GM19372 (cell line): Measurements from ENCODE around the gene HOXA4.

ENCODE experiments used
- ATAC-seq: cut with Tn5 transposase; IDR thresholded peaks from one replicate; pipeline ENCODE4 v1.9.1; 2021; ENCODE audit warnings: mild to moderate bottlenecking, low read depth, moderate library complexity; ENCODE audit not compliant: unreplicated experiment

Gene HOXA4

DNA sequence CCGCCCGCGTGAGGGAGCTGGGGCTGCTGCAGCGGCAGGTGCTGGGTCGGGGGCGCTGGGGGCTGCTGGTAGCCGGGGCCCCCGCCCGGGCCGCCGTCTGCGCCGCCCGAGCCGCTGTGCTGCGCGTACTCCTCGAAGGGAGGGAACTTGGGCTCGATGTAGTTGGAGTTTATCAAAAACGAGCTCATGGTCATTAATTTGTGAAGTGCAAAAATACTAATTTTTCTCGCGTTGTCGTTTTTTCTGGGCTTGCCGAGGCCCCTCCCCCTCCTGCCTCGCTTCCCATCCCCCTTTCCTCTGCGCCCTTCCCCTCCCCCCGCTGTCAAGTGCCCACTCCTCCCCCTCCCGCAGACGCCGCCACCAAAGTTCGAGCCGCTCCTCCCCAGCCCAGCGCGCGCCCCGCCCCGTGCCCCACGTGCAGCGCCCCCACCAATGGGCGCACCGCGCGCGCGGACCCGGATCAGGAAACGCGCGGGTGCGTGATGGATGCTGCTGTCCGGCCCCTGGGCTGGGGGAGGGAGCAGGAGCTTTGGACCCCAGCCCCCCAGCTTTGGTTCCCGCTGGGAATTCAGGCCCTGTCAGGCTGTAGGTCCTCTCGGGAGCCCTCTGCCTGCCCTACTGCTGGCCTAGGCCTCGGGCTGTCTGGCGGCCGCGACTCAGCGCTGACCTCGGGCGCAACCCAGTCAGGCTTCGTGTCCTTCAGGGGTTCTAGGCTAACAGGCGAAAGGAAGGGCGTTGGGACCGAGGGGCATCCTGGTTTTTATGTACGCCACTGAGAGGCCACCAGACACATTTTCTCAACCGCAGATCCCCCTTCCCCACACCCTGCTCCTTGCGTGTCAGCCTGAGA lies at the start of gene HOXA4:
Gene HOXA4 (minus strand): TSS at position 218 of the 850 bp plus-strand sequence. CDS start 24 bp downstream, at position 194.
- no peak for ATAC-seq

GRCh38 chr7:27179503-27180430 lies 49.2 kb upstream of the HOXA4 start:
- no peak for ATAC-seq

GRCh38 chr7:27179030-27179429 lies 48.5 kb upstream of the HOXA4 start:
- ATAC-seq = no peak

DNA sequence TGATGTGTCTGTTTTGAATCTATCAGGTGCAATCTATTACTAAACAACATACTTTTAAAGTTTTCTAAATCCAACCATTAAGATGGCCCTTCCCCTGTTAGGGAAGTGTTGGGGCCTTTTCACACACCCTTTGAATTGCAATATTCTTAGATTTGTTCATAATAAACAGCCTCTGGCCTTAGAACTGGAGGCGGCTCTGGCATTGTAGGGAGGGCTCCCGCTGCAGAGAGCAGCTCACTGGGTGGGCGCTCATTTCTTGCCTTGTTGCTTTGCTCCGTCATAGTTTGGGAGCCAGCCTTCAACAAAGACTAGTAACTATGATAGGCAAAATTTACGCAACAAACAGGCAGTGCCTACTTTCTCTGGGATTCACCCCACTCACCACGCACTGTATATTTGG lies 47.8 kb upstream of the HOXA4 start:
- no peak for ATAC-seq

GRCh38 chr7:27177795-27178320 lies 47.3 kb upstream of the HOXA4 start:
- no peak for ATAC-seq

DNA sequence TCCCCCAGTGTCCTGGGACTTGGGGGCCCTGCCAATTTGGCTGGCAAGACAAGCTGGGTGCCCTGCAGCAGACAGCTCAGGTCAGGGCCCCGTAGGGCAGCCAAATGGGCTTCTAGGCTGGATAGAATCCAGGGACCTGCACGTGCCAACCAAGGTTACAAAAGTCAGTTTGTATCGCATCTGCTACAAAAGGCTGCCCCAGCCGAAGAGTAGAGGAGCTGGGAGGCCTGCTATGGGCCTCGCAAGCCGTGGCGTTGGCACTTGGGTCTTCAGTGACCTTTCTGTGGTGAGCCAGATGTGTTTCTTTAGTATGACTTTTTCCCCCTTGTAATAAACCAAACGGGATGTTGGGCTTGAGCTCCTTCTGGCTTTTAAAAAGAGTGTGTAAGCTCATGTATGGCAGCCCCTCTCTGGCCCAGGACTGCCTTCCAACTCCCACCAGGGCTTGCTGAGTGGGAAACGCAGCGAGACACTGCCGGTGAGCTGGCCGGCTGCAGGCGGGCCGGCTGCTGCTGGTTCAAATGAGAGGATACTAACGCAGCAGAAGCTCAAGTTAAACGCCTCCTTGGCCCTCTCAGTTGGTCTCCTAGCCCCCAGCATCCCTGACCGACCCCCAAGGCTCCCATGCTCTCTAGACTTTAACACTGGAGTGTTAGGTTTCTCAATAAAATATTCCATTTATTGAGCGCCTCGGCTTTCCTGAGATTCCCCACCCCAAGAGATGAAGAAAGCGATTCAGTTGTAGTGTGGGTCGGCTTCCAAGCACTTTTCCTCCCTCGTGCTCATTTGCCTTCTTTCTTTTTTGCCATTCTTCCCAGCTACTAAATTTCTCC lies 46.6 kb upstream of the HOXA4 start:
- no peak for ATAC-seq

- ATAC-seq = no peak
Measured at GRCh38 chr7:27176524-27176845, 45.9 kb upstream of the HOXA4 start.

GRCh38 chr7:27175626-27176523 lies 45.3 kb upstream of the HOXA4 start:
- ATAC-seq = no peak

GRCh38 chr7:27174874-27175625 lies 44.5 kb upstream of the HOXA4 start:
- ATAC-seq = no peak

- no peak for ATAC-seq
Measured at GRCh38 chr7:27173956-27174873, 43.7 kb upstream of the HOXA4 start, which contains the start of gene HOXA10. Gene HOXA10 (minus strand): TSS chr7:27174320. CDS start chr7:27174306, 14 bp downstream.

GRCh38 chr7:27173511-27173955 lies 43.0 kb upstream of the HOXA4 start:
- no peak for ATAC-seq

- ATAC-seq = no peak
Measured at GRCh38 chr7:27172823-27173510, 42.4 kb upstream of the HOXA4 start.

DNA sequence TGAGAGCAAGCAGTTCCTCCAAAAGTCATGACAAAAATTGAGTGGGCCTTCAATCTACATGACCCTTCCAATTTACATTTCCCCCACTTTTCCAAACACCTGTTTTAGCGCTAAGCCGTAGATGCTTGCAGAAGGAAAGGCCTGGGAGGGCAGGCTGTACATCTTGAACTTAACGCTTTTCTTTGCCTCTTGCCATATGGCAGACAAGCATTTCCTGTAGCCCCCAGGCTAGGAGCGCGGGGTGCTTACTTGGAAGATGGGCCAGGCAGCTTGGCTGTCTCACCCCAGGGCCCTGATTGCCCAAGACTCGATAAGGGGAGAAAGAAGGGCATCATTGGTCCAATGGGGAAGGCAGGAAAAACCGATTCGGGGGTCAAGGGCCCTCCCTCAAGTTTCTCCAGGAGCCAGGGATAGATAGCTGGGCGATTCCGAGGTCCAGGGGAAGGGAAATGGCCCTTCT lies 41.8 kb upstream of the HOXA4 start:
- no peak for ATAC-seq

- ATAC-seq = no peak
Measured at GRCh38 chr7:27171637-27172314, 41.2 kb upstream of the HOXA4 start.

DNA sequence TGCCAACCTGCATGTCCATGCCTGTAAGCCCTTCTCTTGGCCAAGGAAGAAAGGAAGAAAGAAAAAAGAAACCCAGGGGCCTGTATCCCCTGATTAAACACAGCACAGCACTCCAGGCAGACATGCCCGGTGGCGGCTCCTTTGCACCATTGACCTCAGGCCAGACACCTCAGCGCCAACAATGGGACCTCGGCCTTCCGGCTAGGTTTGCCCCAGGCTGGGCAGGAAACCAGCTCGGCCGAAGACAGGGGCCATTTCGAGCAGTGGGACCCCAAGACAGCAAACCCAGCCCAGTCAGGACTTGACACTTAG lies 40.7 kb upstream of the HOXA4 start:
- no peak for ATAC-seq
